CD4-positive, alpha-beta T cell treated with Interleukin-17A for 4 hours (primary cell): ENCODE results near the gene TPGS2.
"Not testable (repeated sequence)": the region's sequence is repeated elsewhere in the genome, so short reads cannot be mapped to it uniquely, and the experiment has no call there.

Source experiments
- DNase-seq: peaks from one replicate; pipeline ENCODE4 v3.0.0-alpha.2; 2020; ENCODE audit warnings: mixed read lengths

Gene TPGS2

DNA sequence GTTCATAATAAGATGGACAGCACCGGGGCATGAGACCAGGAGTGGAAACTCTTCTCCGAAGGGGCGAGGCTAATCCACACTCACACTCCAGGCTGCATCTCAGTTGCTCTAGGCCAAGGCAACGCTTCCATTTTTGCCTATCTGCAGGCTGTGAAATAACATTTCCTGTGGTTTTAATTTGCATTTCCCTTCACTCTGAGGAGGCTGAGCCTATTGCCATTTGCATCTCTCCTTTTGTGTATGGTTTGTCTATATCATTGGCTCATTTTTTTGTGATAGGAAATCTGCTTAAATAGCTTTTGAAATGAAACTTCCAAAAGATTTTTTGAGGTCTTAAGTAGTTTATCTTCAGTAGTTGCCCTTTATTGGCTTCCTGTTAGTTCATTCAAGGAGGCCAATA is 57.6 kb downstream of the TPGS2 start:
- DNase-seq = no peak

DNA sequence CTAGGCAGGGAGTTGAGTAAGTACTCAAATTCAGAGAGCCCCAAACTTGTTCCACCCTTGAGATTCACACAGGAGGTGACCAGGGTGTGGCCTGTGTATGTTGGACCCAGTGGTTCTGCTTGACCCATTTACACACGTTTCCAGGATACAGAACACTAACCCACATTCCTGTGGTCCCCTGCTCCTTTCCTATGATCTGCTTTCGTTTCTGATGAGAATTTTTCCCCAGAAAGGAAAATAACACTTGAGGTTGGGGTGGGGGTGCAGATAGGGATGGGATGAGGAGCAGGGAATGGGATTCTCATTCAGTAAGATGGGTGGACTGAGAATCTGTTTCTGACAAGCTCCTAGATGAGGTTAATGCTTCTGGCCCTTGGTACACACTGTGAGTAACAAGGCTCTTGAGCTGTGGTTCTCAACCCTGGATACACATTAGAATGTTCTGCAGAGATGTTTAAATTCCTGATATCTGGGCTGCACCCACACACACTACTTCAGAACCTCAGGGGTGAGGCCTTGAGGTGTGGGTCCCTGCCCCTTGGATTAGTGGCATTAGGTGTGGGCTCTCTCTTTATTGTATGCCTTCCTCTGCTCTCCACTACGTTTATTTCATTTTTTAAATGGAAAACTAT is 58.4 kb downstream of the TPGS2 start:
- DNase-seq = no peak

DNA sequence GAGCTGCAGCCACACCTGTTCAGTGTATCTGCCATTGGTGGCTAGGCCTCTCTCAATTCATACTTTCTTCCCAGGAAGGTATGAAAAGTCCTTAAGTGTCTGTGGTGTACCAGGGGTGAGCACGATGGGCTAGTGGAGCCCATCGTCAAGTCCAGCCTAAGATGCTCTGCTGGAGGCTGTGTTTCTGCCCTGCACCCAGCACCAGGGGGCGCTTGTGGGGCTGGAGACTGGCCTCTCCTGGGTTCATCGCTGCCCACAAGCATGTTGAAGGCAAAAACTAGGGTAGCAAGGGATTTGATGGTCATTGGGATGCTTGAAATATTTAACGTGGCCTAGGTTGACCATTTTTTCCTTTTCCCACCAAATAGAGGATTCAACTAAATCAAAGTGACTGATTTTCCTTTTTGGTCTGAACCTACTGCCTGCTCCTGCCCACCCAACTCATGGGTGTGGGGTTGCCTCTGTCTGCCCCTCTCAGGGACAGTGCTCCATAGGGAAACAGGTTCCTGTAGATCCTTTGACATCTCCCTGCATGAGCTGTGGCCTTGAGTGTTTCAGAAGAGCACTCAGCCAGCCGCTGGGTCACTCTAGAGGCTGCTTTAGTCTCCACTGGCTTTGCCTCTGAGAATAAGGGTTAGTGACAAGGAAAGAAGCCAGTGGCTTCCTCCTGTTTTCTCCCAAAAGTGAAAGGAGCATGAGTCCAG is 59.0 kb downstream of the TPGS2 start:
- no peak for DNase-seq

DNA sequence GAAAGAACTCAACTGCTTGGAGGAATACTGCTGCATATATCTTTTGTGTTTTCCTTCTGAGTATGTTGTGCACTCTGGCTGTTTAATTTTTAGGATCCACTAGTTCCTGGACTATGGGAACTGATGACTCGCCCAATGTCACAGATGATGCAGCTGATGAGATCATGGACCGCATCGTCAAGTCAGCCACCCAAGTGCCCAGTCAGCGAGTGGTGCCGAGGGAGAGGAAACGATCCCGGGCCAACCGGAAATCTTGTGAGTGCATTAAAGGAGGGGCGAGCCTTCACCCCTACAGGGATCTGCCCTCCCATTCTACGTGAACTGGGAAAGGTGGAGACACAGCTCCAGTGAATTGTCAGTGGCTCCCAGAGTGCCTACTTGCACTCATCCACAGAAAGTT is 59.6 kb downstream of the TPGS2 start:
- DNase-seq = no peak

DNA sequence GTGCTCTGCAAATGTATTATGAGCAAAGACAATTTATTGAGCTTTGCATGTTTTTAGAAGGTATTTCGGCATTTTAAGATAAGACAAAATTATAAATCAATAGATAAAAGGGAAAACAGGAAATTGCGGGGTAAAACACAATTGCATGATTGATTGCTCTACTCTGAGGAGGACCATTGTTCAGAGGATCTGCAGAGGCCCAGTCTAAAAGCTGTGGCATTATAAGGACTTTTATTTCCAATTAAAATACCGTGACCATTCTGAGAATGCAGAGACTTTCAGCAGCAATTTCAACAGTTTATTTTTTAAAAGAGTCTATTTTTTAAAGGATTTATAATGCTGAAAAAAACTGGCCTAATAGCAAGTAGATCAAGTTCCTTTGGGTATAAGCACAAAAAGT is 62.0 kb downstream of the TPGS2 start:
- DNase-seq = no peak

DNA sequence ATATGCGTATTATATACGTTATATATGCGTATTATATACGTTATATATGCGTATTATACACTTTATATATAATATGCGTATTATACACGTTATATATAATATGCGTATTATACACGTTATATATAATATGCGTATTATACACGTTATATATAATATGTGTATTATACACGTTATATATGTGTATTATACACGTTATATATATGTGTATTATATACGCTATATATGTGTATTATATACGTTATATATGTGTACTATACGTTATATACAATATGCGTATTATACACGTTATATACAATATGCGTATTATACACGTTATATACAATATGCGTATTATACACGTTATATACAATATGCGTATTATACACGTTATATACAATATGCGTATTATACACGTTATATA is 65.8 kb downstream of the TPGS2 start:
- DNase-seq = not testable (repeated sequence)

DNA sequence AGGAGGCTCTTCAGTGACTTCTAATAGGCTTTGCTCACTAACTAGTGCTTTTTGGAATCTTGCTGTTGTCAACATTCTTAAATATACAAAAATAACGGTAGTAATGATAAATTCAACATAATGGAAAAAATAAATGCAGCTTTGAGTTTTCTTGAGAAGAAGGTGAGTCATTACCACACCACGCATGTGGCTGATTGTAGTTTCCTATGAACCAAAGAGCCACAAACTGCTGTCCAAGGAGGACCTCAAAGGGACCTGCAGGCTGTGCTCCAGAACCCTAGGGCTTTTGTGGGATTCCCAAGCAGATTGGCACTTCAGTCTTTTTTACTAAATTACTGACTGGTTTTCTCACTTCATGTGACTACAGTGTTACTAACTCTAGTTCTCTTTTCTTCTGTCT is 66.7 kb downstream of the TPGS2 start:
- no peak for DNase-seq

DNA sequence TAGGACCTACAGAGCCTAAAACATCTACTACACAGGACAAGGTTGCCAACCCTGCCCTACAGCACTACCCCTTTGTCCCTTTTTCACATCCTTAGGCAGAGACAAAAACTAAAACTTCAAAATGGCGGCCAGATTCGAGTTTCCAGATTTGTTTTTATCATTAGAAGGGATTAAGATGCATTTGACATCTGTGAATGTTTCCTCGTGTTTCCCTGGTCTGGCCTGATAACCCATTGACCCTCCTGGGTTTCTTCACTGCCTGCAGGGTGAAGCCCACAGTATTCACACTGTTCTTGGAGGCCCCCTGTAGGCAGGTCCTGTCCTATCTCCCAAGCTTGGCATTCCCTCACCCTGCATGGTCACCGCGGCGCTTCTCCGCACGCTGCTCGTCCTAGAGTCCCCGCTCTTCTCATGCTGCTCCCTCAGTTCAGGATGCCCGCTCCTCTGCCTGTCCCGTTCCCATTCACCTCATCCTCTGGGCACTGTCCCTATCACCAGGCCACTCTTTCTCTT is 67.6 kb downstream of the TPGS2 start:
- no peak for DNase-seq

DNA sequence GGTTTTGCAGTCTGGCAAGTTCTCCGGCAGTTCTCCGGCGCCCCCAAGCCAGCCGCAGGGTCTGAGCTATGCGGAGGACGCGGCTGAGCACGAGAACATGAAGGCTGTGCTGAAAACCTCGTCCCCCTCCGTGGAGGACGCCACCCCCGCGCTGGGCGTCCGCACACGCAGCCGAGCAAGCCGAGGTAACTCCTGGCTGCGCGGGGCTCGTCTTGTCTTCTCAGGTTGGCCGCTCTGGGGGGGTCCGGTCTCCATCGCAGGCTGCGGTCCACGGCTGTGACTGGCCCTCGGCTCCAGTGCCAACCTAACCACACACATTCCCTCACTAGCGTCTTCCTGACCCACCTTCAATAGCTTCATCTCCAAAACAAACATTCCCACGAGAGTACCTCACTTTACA is 68.2 kb downstream of the TPGS2 start:
- DNase-seq = no peak

DNA sequence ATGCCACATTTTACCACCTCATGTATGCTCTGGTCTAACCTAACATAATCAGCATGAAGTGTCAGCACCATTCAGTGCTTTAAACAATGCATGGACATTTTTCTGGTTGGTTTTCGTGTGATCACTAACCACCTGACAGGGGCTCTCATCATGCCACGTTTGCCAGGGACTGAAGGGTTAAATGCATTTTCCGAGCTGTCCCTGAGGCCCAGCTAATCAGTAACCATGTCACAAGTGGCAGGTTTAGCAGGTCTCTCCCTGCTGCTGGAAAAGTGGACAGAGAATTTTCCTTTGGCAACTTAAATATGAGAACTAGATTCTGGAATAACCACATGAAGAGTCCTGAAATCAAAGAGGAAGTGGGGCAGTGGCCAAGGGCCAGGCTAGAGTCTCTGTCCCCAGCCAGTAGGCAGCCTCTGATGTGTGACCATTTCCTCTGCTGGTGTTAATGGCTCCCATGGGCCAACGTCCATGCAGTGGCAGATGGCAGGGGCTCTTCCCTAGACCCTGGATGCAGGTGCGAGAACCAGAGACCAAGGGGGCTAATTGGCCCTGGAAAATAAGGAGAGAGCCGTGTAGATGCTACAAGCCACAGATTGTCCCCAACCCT is 69.5 kb downstream of the TPGS2 start:
- DNase-seq = no peak

DNA sequence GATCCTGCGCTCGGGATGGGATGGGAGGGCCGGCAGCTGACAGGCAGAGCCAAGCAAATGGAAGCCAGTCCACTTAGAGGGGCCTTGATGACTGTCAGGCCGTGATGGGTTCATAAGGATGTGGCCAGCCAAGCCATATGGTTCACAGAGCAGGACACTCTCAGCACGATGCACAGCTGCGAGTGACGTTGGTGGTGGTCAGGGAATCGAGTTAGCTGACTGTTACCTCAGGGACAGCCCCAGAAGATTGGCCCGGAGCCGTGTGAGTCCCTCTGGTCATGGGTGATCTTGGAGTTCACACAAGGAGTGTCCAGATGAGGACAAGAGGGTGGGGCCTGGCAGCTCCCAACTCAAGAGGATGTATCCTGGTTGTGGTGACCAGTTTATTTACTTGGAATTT is 70.2 kb downstream of the TPGS2 start:
- DNase-seq = no peak

DNA sequence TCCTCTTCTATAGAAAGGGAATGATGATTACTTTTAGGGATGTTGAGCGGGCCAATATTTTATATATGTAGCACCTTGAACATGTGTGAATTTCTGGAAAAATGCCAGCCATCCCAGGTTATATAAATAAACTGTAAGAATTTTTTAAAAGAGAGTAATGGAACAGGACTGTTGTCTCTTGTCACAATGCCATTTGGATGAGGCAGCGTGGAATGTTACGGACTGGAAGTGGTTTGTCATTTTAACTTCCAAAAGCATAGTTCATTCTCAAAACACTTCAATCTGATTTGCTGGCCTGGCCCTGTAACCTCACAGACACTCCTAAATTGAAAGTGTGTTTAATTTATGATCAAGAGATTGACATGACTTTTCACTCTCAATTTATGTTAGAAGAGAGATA is 70.8 kb downstream of the TPGS2 start:
- DNase-seq = no peak

DNA sequence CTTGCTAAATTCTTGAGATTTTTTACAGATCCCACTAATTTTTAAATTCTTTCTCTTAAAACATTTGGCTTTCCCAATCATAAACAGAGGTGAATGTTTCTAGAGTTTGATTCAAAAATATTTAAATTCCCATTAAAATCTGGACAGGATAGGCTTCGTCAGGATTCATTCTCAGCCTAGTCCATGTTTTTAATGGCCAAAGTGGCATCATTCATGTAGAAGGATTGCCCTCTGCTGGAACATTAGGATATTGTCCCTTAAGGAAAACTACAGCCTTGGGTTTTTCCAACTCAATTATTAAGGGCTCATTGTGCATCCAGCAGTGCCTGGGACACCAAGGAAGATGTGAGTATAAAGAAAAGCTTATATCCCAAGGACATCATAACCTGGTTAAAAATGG is 71.7 kb downstream of the TPGS2 start:
- DNase-seq = no peak

DNA sequence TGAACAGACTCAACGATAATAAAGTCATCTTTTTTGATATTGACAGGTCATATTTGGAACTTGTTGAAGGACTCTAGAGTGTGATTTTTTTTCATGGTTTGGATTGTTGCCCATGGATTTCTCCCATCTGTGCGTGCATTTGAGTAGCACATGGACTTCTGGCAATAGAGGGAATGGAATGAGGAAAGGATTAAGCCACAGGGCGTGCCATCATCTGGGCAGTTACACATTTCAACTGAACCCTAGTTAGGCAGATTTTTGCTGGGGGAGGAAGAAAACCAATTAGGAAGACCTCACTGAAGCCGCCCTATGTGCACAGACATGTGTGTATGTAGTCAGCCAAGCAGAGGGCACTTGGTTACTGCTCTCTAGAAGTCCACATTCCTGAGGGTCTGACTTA is 72.6 kb downstream of the TPGS2 start:
- no peak for DNase-seq

DNA sequence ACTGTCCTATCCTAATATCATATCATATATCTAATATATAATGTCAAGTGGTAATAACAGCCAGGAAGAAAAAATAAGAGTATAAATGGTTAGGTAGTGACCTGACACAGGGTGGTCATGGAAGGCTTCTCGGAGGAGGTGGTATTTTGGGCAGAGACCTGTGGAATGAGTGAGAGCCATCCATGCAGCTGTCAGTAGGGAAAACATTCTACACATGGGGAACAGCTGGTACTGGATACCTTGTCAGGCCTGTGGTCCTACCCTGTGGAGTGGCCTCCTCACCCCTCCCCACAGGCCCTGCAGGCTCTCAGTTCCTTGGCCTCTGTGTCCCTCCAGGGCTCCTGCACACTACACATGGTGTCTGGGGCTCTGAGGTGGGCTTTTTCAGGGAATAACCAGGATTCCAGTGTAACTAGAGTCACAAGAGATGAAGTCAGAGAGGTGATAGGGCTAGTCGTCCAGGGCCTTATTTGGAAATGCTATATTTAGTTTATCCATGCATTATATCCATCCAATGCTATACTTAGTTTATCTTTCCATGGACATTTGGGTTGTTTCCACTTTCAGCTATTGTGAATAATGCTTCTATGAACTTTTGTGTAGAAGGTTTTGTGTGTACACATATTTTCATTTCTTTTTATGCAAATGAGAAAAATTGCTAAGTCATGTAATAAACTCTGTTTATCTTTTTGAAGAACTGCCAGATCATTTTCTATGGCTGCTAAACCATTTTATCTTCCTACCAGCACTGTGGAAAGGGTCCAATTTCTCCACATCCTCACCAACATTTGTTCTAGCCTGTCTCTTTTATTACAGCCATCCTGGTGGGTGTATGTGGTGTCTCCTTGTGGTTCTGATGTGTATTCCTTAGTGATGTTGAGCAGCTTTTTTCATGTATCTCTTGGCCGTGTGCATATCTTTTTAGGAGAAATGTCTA is 75.6 kb downstream of the TPGS2 start:
- DNase-seq = no peak

DNA sequence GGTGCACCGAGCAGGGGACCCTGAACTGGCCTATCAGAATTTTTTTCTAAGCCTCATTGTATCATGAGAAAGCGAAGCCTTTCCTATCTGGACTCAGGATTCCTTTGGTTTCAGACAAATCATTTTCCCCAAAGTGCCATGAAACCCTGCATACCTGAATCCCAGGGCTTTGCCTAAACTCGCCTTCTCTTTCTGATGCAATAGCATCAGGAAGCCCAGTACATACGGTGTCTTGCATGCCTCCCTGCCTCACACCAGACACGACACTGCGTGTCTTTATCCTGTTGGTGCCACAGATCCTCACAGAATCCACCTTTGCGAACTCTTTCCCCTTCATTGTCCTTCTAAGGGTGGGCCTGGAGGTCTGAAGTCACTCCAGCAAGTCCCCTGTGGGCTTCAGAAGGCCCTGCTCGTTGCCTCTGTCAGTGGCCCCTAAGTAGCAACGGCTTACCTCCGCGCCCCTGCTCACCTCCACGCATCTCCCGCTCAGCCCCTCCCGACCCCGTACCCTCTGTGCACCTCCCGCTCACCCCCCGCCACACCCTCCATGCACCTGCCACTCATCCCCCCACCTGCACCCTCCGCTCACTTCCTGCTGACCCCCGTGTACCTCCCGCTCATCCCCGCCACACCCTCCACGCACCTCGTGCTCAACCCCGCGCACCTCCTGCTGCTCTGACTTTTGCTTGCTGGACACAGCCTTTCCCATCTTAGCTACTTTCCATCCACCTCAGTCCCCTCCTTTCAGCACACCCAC is 83.4 kb downstream of the TPGS2 start:
- no peak for DNase-seq

DNA sequence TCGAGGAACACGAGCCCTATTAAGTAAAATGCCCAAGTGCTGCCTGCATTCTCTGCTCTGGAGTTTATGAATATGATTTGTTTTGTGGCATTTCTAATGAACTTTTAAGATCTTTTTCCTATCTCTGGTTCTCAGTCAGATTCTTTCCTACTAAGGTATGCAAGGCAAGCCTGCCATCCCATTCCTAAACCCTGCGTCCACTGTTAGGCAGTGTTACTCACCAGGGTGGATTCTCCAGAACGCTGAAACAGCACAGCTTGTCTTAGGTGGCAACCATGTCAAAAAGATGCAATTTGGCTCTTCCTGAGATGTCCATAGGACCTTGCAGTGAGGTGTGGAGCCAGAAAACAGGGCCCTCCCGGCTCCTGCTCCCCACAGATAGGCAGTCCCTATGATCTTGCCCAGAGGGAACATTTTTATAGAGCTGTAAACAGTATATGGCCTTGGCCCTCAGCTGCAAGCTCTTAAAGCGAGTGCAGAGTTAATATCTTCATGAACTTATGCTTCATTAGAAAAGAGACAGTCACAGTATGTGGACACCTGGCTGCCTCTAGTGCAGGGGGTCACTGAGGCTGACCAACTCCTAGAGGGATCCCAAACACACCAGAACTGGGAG is 84.4 kb downstream of the TPGS2 start:
- no peak for DNase-seq
